Prostate gland (tissue), 2 donors: Measurements from ENCODE around the gene THAP11.

Source experiments
- POLR2A ChIP-seq: fragments of 450-650 bp; IDR thresholded peaks from one replicate; pipeline ENCODE4 v1.6.1; 2016; ENCODE audit warnings: antibody characterized with exemption, mild to moderate bottlenecking
- POLR2AphosphoS5 ChIP-seq: sonication (generic); formaldehyde crosslinking; IDR thresholded peaks from one replicate; pipeline ENCODE4 v1.6.1; 2017; ENCODE audit warnings: antibody characterized with exemption
- TF ChIP-seq, protein P1 (sequence below), 4 experiments: fragments of 200-600 bp in 2 of 4; fragments of 450-650 bp in 2 of 4; sonication (generic) in 2 of 4; IDR thresholded peaks; 1 replicate in 3 of 4; 2 replicates in 1 of 4; pipeline ENCODE4 v1.5.1; 2016 to 2019; ENCODE audit warnings: antibody characterized with exemption in 4 of 4, mild to moderate bottlenecking in 2 of 4, moderate library complexity in 2 of 4

DNA sequence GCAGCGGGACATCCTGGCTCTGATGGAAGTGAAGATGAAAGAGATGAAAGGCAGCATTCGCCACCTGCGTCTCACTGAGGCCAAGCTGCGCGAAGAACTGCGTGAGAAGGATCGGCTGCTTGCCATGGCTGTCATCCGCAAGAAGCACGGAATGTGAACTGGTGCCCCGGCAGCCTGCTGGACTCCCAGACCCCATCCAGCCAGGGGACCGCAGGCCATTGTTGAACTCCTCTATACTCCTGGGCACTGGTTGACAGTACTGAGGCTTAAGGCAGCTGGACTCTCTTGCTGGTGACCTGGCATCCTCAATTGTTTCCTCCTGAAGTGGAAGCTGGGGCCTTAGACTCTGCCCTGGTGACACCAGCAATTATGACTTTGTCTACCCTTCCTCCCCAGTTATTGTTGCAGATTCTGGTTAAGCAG is 1.2 kb downstream of the THAP11 start:
- TF ChIP-seq, protein P1, sequence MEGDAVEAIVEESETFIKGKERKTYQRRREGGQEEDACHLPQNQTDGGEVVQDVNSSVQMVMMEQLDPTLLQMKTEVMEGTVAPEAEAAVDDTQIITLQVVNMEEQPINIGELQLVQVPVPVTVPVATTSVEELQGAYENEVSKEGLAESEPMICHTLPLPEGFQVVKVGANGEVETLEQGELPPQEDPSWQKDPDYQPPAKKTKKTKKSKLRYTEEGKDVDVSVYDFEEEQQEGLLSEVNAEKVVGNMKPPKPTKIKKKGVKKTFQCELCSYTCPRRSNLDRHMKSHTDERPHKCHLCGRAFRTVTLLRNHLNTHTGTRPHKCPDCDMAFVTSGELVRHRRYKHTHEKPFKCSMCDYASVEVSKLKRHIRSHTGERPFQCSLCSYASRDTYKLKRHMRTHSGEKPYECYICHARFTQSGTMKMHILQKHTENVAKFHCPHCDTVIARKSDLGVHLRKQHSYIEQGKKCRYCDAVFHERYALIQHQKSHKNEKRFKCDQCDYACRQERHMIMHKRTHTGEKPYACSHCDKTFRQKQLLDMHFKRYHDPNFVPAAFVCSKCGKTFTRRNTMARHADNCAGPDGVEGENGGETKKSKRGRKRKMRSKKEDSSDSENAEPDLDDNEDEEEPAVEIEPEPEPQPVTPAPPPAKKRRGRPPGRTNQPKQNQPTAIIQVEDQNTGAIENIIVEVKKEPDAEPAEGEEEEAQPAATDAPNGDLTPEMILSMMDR (IDR thresholded peaks at IDR 0.05) = no peak
- TF ChIP-seq POLR2A (no peak), POLR2AphosphoS5 (no peak)
